ENCODE results near the gene MINK1.

The MINK1 gene

GRCh38 chr17:4879601-4880000 is 46.5 kb downstream of the MINK1 start:
- DNase-seq: no peak

GRCh38 chr17:4880857-4881256 is 47.7 kb downstream of the MINK1 start:
- no peak for DNase-seq

- DNase-seq: peak; percentile 66 to 67
Measured at GRCh38 chr17:4881761-4882555, 48.8 kb downstream of the MINK1 start.

- no peak for DNase-seq
Measured at GRCh38 chr17:4884489-4884888, 51.3 kb downstream of the MINK1 start.

GRCh38 chr17:4886830-4887229 is 53.7 kb downstream of the MINK1 start:
- DNase-seq: no peak

- no peak for DNase-seq
Measured at GRCh38 chr17:4887581-4887980, 54.4 kb downstream of the MINK1 start.

- no peak for DNase-seq
Measured at GRCh38 chr17:4891411-4892410, 58.6 kb downstream of the MINK1 start.

GRCh38 chr17:4892499-4893221 is 59.5 kb downstream of the MINK1 start:
- no peak for DNase-seq

GRCh38 chr17:4893272-4893671 is 60.1 kb downstream of the MINK1 start:
- no peak for DNase-seq

- no peak for DNase-seq
Measured at GRCh38 chr17:4893721-4894560, 60.8 kb downstream of the MINK1 start.

- no peak for DNase-seq
Measured at GRCh38 chr17:4895121-4895520, 62.0 kb downstream of the MINK1 start.

GRCh38 chr17:4895657-4896331 is 62.7 kb downstream of the MINK1 start:
- DNase-seq: no peak

- no peak for DNase-seq
Measured at GRCh38 chr17:4896332-4897197, 63.4 kb downstream of the MINK1 start.

- no peak for DNase-seq
Measured at GRCh38 chr17:4897198-4897687, 64.1 kb downstream of the MINK1 start.

- no peak for DNase-seq
Measured at GRCh38 chr17:4897785-4898184, 64.6 kb downstream of the MINK1 start.

- no peak for DNase-seq
Measured at GRCh38 chr17:4898351-4898750, 65.2 kb downstream of the MINK1 start.

- DNase-seq: peak in 1 of 2 donors; percentile 33
Measured at GRCh38 chr17:4898927-4899326, 65.8 kb downstream of the MINK1 start.

GRCh38 chr17:4899341-4900230 is 66.4 kb downstream of the MINK1 start, which contains the start of gene C17orf107:
Gene C17orf107 (plus strand): TSS chr17:4899536. CDS start chr17:4899763, 227 bp downstream.
- DNase-seq: peak; percentile 94 to 97

Measured in CD4-positive, alpha-beta T cell treated with Interleukin-1 beta for 1 hour (primary cell).